Liver (tissue), 9 donors: ENCODE results near the gene AHRR. TPM values are rescaled to one million over a fixed set of nuclear protein-coding genes. Genes with fewer than 3 reads are reported as not detected.

Experiments
- DNase-seq: peaks from one replicate; pipeline ENCODE4 v3.0.0-alpha.2; 2017; ENCODE audit warnings: low spot score
- H3K27ac ChIP-seq, 2 donors: one replicate each; pipeline ENCODE4 v1.7.0; 2013; ENCODE audit warnings: inconsistent platforms in 2 of 2, low read length in 2 of 2, control low read depth in 1 of 2, low read depth in 1 of 2, mild to moderate bottlenecking in 1 of 2
- H3K27me3 ChIP-seq, 4 donors: one replicate each; pipeline versions ENCODE4 v1.6.1 to v1.7.0; 2013; ENCODE audit warnings: low read length in 3 of 4, inconsistent platforms in 1 of 4, mild to moderate bottlenecking in 1 of 4, moderate library complexity in 1 of 4; ENCODE audit not compliant: control insufficient read depth in 4 of 4, insufficient read depth in 4 of 4
- H3K36me3 ChIP-seq, 4 donors: one replicate each; pipeline versions ENCODE4 v1.6.1 to v1.7.0; 2013; ENCODE audit warnings: low read length in 3 of 4, mild to moderate bottlenecking in 3 of 4, low read depth in 1 of 4, moderate library complexity in 1 of 4; ENCODE audit not compliant: control insufficient read depth in 4 of 4, insufficient read depth in 3 of 4
- H3K4me1 ChIP-seq, 4 donors: one replicate each; pipeline versions ENCODE4 v1.6.1 to v1.7.0; 2013; ENCODE audit warnings: low read length in 3 of 4, mild to moderate bottlenecking in 3 of 4, moderate library complexity in 1 of 4; ENCODE audit not compliant: control insufficient read depth in 4 of 4, insufficient read depth in 4 of 4
- H3K4me3 ChIP-seq, 3 donors: one replicate each; pipeline versions ENCODE4 v1.6.1 to v1.7.0; 2013; ENCODE audit warnings: low read length in 3 of 3, control low read depth in 1 of 3, low read depth in 1 of 3, mild to moderate bottlenecking in 1 of 3
- H3K9ac ChIP-seq, 2 donors: one replicate each; pipeline ENCODE4 v1.7.0; 2013; ENCODE audit warnings: low read length in 2 of 2, mild to moderate bottlenecking in 2 of 2, moderate library complexity in 2 of 2, control low read depth in 1 of 2, low read depth in 1 of 2
- H3K9me3 ChIP-seq, 4 donors: one replicate each; pipeline versions ENCODE4 v1.6.1 to v1.7.0; 2013; ENCODE audit warnings: low read length in 3 of 4; ENCODE audit not compliant: control insufficient read depth in 4 of 4
- ATF3 ChIP-seq: IDR thresholded peaks from 2 replicates; pipeline ENCODE4 v1.6.1; 2016; ENCODE audit warnings: antibody characterized with exemption
- CTCF ChIP-seq: fragments of 150-350 bp; IDR thresholded peaks from 2 replicates; pipeline ENCODE4 v1.5.1; 2017; ENCODE audit warnings: improper control_type of control experiment, low read depth, low read length; ENCODE audit not compliant: missing input control
- EGR1 ChIP-seq, 2 donors: IDR thresholded peaks; 2 replicates each; pipeline ENCODE4 v1.6.1; 2016 to 2018; ENCODE audit warnings: antibody characterized with exemption in 2 of 2, low read depth in 2 of 2
- FOXA2 ChIP-seq: IDR thresholded peaks from 2 replicates; pipeline ENCODE4 v1.6.1; 2016; ENCODE audit warnings: antibody characterized with exemption
- GABPA ChIP-seq, 2 donors: IDR thresholded peaks in 1 of 2; conservative IDR thresholded peaks in 1 of 2; 2 replicates each; pipeline ENCODE4 v1.6.1; 2016; ENCODE audit warnings: antibody characterized with exemption in 2 of 2, mild to moderate bottlenecking in 1 of 2, moderate library complexity in 1 of 2
- HNF4A ChIP-seq, 2 donors: conservative IDR thresholded peaks; 2 replicates each; pipeline ENCODE4 v1.6.1; 2016; ENCODE audit warnings: antibody characterized with exemption in 2 of 2, mild to moderate bottlenecking in 2 of 2
- HNF4G ChIP-seq: IDR thresholded peaks from 2 replicates; pipeline ENCODE4 v1.6.1; 2016; ENCODE audit warnings: antibody characterized with exemption
- JUND ChIP-seq, 2 donors: IDR thresholded peaks; 2 replicates each; pipeline ENCODE4 v1.6.1; 2016; ENCODE audit warnings: antibody characterized with exemption in 2 of 2
- MAX ChIP-seq: IDR thresholded peaks from 2 replicates; pipeline ENCODE4 v1.6.1; 2016; ENCODE audit warnings: antibody characterized with exemption
- NR2F2 ChIP-seq: IDR thresholded peaks from 2 replicates; pipeline ENCODE4 v1.6.1; 2016; ENCODE audit warnings: antibody characterized with exemption
- RAD21 ChIP-seq, 2 donors: IDR thresholded peaks; 2 replicates each; pipeline ENCODE4 v1.6.1; 2016; ENCODE audit warnings: antibody characterized with exemption in 2 of 2, mild to moderate bottlenecking in 2 of 2
- REST ChIP-seq: IDR thresholded peaks from 2 replicates; pipeline ENCODE4 v1.6.1; 2016; ENCODE audit warnings: antibody characterized with exemption, mild to moderate bottlenecking
- RXRA ChIP-seq, 2 donors: IDR thresholded peaks; 2 replicates each; pipeline ENCODE4 v1.6.1; 2017 to 2018; ENCODE audit warnings: antibody characterized with exemption in 2 of 2, mild to moderate bottlenecking in 1 of 2
- SP1 ChIP-seq: IDR thresholded peaks from 2 replicates; pipeline ENCODE4 v1.6.1; 2018; ENCODE audit warnings: antibody characterized with exemption, mild to moderate bottlenecking
- TAF1 ChIP-seq: conservative IDR thresholded peaks from 2 replicates; pipeline ENCODE4 v1.6.1; 2016; ENCODE audit warnings: antibody characterized with exemption, mild to moderate bottlenecking
- YY1 ChIP-seq: IDR thresholded peaks from 2 replicates; pipeline ENCODE4 v1.6.1; 2016; ENCODE audit warnings: antibody characterized with exemption, mild to moderate bottlenecking
- ZBTB33 ChIP-seq: IDR thresholded peaks from 2 replicates; pipeline ENCODE4 v1.6.1; 2016; ENCODE audit warnings: antibody characterized with exemption
- WGBS: extraction: QIAGEN DNeasy Blood & Tissue Kit; methylation state at CpG from one replicate; pipeline ENCODE4 v1.1.7; 2013; 5-methylcytosine and 5-hydroxymethylcytosine counted together
- polyA plus RNA-seq, 2 donors: library from polyadenylated mRNA; stranded (reverse) in 1 of 2; unstranded in 1 of 2; fragments of 200-250 nt in 1 of 2; fragments of >200 nt in 1 of 2; fragmentation: Nextera tagmentation in 1 of 2; extraction: Ambion mirVana in 1 of 2; gene quantifications; one replicate each; pipeline versions ENCODE4 v1.2.1 to v1.2.3, GENCODE V29; 2013 to 2015
- total RNA-seq, 2 donors: library from RNA; depleted of rRNA; stranded (reverse); fragments of >200 nt; gene quantifications; one replicate each; pipeline ENCODE4 v1.2.3, GENCODE V29; 2014
- donor health status: healthy.
- donor health status: healthy.
- donor health status: healthy.
- donor health status: healthy.
- donor health status: healthy.

The AHRR gene
- total and polyA plus RNA-seq, 4 donors = 0.15 to 0.47 (median 0.24) TPM

- DNase-seq = no peak
- WGBS = 96% methylated on average over 4 of the region's 4 CpGs
- H3K4me3 ChIP-seq = no peak overlapping the region
- H3K27me3 ChIP-seq = peaks cover 0 to 2% (median 0%) of the 10 kb centered on the region in 4 donors
- no peak for TF ChIP-seq HNF4A (conservative IDR thresholded peaks at IDR 0.05)
- no peak for TF ChIP-seq CTCF
- no peak for TF ChIP-seq GABPA (IDR thresholded peaks at IDR 0.05 in 1 of 2, conservative IDR thresholded peaks at IDR 0.05 in 1 of 2)
- TF ChIP-seq FOXA2 = no peak
- no peak for TF ChIP-seq NR2F2
- TF ChIP-seq SP1 = no peak
- TF ChIP-seq HNF4G = no peak
- no peak for TF ChIP-seq RAD21 (IDR thresholded peaks at IDR 0.05)
- no peak for TF ChIP-seq REST
- no peak for TF ChIP-seq YY1
- no peak for TF ChIP-seq ATF3
- TF ChIP-seq EGR1 (IDR thresholded peaks at IDR 0.05; ENCODE audit: low read depth in 2 of 2) = no peak
- no peaks in the 10 kb centered on the region for H3K36me3 ChIP-seq
- no peaks in the 10 kb centered on the region for H3K4me1 ChIP-seq
- no peaks in the 10 kb centered on the region for H3K9me3 ChIP-seq
- H3K27ac ChIP-seq = no peak overlapping the region
- H3K9ac ChIP-seq = no peak overlapping the region
These were observed 110.2 kb downstream of the AHRR start for GRCh38 chr5:431711-432050.

GRCh38 chr5:432201-432927, 110.8 kb downstream of the AHRR start:
- WGBS = 83% methylated on average over 18 of the region's 18 CpGs
- TF ChIP-seq SP1 (no peak), TAF1 (no peak), ATF3 (no peak), EGR1 (IDR thresholded peaks at IDR 0.05; ENCODE audit: low read depth in 2 of 2) (no peak), YY1 (no peak), JUND (IDR thresholded peaks at IDR 0.05) (no peak), MAX (no peak), FOXA2 (no peak), CTCF (no peak), GABPA (IDR thresholded peaks at IDR 0.05 in 1 of 2, conservative IDR thresholded peaks at IDR 0.05 in 1 of 2) (no peak), RXRA (IDR thresholded peaks at IDR 0.05) (no peak), ZBTB33 (no peak), HNF4A (conservative IDR thresholded peaks at IDR 0.05) (no peak), RAD21 (IDR thresholded peaks at IDR 0.05) (no peak)
- no peak for DNase-seq
- Histone ChIP-seq H3K4me1 (no peaks in the 10 kb centered on the region), H3K9ac (no peak overlapping the region), H3K27ac (no peak overlapping the region), H3K4me3 (no peak overlapping the region), H3K36me3 (no peaks in the 10 kb centered on the region), H3K27me3 (peaks cover 0 to 2% (median 0%) of the 10 kb centered on the region in 4 donors), H3K9me3 (no peaks in the 10 kb centered on the region)
